GM10847 (cell line): Measurements from ENCODE around the gene CATSPERB.

ENCODE experiments used
- POLR2A ChIP-seq: IDR thresholded peaks from 2 replicates; pipeline ENCODE4 v1.6.1; 2011; ENCODE audit not compliant: insufficient read length; ENCODE audit errors: extremely low read depth

Gene CATSPERB

DNA sequence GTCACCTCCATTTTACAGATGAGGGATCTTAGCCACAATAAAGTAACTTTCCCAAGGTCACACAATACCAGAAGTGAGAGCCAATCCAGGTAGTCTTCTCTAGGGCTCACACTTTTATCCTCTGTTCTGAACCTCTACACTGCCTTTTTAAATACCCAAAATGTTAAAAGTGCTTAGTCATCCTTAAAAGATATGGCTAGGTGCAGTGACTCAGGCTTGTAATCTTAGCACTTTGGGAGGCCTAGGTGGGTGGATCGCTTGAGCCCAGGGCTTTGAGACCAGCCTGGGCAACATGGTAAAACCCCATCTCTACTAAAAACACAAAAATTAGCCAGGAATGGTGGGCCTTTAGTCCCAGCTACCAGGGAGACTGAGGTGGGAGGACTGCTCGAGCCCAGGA, 117.7 kb downstream of the CATSPERB start:
- TF ChIP-seq POLR2A = no peak

DNA sequence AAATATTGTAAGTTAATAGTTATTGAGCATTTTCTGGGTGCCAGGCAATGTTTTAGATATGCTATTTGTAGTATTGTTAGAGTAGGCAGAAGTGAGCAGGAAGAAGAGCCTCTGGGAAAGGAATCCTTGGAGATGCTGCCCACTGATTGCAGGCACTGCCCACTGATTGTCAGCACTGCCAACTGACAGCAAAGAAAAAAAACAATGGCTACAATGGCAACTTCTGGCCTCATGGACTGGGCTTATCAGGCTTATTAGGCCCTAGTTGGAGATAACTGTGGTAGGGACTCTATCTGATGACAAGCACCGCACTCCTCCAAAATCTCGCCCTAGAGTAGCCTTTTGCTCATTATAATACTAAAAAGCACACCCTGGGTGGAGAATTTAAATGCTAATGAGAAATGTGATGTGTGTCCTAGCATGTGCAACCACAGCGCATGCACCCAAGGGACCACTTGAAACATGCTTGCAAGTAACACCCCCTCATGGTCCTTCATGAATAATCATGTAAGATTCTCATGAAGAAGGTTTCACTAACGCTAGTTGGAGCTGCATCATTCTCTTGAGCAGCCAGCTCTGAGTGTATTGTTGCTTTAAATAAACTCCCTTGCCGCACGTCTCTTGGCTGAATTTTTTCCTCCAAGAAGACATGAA, 118.3 kb downstream of the CATSPERB start:
- TF ChIP-seq POLR2A = no peak

DNA sequence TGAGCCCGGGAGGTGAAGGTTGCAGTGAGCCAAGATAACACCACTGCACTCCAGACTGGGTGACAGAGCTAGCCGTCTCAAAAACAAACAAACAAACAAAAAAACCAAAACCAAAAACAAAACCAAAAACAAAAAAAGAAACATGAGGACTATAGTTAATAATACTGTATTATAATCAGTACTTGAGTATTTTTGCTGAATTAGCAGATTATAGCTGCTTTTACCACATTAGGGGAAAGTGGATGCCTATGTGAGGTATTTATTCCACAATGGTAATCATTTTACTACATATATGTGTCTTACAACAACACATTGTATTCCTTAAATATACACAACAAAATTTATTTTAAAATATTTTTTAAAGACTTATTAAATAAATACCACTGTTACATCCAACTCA, 120.4 kb downstream of the CATSPERB start:
- no peak for TF ChIP-seq POLR2A

DNA sequence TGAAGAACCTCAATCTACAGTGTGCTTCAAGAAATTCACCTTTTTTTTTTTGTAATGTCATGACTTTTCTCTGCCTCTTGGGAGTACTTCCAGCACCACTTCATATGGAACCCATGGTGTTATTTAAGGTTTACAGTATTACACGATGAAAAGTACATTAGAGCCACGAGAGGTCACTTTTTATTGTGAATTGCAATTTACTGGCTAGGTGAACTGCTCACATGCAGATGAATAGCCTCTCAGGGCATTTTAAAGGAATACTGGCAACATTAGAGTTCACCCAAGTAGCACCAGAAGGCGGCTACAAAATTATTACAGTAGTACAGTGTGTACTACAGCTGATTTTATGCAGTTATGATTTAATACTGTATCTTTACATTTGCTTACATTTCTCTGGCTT, 122.7 kb downstream of the CATSPERB start:
- TF ChIP-seq POLR2A = no peak

DNA sequence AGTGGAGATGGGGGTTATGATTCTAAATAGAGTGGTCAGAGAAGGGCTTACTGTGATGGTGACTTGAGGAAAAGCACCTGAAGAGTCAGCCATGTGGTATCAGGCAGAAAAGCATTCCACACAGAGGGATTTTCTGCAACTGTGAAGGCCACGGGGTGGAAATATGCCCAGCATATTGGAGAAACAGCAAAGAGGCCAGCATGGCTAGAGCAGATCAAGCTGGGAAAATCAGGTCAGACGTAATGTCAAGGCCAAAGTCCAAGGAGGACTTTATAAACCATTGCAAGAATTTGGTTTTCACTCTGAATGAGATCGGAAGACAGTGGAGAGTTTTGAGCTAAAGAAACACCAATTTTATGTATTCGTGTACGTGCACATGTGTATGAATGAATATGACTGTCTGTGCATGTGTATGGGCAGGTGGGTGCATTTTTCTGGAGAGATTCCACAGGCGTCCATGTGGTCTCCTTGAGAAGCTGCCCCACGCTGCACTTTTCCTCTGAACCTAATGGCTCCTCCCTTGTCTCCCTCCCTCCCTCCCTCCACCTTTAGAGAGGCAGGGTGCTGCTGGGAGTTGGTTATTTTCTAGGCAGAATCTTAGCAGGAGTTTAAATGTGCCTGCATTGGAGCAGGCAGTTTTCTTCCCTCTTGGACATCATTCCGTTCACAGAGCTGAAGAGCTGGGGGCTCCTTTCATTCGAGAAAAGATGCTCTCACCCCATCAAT, 124.4 kb downstream of the CATSPERB start:
- TF ChIP-seq POLR2A = no peak

DNA sequence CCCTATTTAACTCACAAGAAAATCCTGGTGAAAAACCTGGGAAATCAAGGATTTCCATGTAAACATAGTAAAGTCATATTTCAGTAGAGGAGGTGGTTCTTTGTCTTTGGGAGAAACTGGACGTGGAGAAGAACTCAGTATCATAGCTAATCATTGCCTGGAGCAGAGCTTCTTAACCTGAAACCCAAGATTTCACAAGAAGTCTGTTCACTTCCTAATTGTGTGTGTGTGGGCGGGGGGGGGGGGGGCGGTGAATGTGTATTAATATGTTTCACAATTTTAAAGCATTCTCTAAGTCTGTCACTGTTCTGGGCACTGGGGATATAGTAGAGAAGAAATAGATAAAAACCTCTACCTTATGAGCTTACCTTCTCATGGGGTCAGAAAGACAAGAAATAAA, 125.0 kb downstream of the CATSPERB start:
- TF ChIP-seq POLR2A = no peak

DNA sequence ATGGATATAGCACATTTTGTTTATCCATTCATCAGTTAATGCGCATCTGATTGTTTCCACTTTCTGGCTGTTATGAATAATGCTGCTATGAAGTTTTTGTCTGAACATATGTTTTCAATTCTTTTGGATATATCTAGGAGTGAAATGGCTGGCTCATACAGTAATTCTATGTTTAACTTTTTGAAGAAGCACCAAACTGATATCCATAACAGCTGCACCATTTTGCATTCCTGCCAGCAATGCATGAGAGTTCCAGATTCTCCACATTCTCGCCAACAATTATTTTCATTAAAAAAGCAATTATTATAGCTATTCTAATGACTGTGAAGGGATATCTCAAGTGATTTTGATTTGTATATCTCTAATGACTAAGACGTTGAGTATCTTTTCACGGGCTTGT, 131.9 kb downstream of the CATSPERB start:
- no peak for TF ChIP-seq POLR2A

DNA sequence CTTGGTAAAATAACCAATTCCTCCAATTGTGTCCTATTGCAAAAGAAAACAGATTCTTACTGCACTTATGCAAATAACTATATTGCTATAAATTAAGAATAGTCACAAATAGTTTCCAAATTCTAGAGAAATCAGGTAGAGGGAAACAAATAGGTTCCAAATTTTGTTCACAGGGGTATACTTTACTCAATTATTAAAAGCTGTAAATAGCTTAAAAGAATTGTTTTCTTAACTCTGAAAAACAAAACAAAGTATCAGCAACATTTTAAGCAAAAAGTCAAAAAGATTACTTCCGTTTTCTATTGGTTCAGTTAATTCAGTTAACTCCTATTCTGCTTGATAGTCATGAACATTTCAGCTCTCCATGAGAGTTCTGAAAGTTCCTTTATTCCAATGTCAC, 136.2 kb downstream of the CATSPERB start:
- TF ChIP-seq POLR2A = no peak

DNA sequence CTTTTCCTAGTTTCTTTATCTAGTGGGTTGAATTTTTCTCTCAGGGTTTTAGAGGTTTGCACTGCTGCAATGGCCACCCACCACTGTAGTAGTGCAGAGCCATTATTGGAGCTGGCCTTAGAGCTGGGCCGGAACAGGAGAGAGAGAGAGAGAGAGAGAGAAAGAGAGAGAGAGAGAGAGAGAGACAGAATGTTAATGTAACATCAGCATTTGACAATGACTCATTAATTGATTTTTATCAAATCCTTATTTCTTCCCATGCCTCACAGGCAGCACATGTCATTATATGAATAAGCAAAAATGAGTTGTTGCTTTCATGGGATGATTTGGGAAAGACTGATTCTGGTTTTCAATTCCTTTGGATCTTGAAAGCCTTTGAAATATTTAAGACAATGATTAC, 145.5 kb downstream of the CATSPERB start:
- no peak for TF ChIP-seq POLR2A

DNA sequence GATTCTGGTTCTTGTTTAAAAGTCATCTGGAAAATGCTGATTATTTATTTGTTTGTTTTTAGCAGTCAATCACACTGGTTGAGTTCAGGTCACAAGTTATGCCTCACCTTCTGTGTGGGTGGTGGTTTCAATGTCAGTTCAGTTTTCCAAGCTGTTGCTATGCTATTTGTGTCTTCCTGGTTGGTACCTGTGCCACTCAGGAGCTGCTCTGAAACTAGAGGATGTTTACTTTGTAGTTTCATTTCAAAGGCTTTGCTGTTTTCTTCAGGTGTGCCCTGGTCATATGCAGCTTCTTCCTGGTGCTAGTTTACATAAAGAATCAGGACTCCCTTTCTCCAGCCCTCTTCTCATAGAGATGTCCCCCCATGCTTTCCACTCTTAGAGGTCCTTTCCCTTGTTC, 146.0 kb downstream of the CATSPERB start:
- TF ChIP-seq POLR2A = no peak

DNA sequence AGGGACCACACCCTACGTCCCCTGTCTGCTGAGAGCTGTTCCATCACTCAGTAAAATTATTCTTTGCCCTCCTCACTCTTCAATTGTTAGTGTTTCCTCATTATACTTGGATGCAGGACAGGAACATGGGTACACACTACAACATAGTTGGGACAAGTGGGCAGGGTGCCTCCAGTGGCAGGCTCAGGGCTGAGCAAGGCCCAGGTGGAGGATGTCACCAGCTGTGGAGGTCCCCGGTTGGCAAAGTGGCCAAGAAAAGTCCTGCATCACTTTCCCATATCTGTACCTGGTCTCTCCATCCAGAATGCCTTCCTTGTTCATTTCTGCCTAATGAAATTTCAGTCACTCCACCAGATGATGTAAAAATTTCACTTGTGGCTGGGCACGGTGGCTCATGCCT, 149.1 kb downstream of the CATSPERB start:
- TF ChIP-seq POLR2A = no peak

DNA sequence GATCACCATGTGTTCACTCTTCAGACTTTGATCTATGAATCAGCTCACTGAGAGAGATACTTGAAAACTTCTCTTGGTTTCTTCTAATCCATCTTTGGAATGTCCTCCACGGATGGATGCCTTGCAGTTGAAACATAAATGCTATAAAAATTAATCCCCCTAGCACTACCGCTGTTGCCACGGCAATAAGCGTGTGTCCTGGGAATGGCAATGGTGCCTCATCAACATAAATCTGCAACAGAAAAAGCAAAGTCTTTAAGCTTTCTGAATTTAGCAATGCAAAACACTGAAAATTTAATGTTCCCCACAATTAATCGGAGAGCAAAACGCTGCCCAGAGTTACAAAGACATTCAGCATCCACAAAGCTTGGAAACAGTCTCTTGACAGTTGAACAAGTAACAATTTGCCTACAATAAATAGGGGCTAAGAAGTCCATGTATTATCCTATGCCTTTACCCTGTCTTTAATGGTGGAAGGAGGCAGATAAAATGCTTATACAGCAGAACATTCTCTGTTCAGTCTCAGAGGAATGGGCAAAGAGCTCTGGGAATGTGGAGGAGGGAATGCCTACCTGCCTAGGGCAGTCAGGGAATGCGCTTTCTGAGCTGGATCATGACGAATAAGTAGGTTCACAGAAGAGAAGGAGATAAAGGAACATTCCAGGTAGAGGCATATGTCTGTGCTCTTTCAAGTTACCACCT, 150.9 kb downstream of the CATSPERB start:
- TF ChIP-seq POLR2A = no peak

DNA sequence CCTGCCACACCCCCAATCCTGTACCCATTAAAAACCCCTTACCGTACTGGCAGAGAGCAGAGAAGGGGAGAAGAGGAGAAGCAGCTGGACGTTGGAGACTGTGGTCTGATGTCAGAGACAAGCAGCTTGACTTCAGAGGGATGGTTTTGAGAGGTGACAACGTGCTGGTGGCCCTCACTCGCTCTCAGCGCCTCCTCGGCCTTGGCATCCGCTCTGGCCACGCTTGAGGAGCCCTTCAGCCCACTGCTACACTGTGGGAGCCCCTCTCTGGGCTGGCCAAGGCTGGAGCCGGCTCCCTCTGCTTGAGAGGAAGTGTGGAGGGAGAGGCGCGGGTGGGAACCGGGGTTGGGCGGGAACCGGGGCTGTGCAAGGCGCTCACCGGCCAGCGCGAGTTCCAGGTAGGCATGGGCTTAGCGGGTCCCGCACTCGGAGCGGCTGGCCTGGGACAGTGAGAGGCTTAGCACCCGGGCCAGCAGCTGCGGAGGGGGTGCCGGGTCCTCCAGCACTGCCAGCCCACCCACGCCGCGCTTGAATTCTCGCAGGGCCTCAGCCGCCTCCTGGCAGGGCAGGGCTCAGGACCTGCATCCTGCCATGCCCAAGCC, 154.2 kb downstream of the CATSPERB start:
- no peak for TF ChIP-seq POLR2A

DNA sequence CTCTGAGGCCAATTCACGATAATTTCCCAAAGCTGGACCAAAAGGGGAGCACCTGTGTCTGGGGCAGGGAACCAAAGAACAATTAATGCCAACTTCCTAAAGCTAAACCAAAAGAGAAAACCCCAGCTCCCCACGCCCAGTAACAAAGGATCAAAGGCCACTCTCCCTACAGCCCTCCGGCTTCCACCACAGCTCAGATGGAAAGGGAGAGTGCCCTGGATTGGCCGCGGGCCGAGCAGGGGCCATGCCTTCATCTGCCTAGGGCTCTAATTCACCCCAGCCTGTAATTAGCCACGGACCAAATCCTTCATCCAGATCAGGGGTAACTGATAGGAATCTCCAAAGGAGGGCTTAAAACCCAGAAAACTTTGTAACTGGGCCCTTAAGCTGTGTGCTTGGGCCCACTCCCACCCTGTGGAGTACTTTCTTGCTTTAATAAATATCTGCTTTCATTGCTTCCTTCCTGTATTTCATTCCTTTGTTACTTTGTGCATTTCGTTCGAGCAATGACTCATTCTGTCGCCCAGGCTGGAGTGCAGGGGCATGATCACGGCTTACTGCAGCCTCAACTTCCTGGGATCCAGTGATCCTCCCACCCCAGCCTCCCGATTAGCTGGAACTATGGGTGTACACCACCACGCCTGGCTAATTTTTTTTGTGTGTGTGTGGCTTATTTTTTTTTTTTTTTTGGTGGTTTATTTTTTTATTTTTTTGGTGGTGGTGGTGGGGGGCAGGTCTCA, 156.2 kb downstream of the CATSPERB start:
- no peak for TF ChIP-seq POLR2A
